Measurements from ENCODE around the gene LCMT1. TPM values are rescaled to one million over a fixed set of nuclear protein-coding genes. Genes with fewer than 3 reads are reported as not detected.
"Not testable (repeated sequence)": the region's sequence is repeated elsewhere in the genome, so short reads cannot be mapped to it uniquely, and the experiment has no call there.

LCMT1 gene
- total and polyA plus RNA-seq, 3 donors from 2014 or later: 89.0 to 101 (median 89.1) TPM

DNA sequence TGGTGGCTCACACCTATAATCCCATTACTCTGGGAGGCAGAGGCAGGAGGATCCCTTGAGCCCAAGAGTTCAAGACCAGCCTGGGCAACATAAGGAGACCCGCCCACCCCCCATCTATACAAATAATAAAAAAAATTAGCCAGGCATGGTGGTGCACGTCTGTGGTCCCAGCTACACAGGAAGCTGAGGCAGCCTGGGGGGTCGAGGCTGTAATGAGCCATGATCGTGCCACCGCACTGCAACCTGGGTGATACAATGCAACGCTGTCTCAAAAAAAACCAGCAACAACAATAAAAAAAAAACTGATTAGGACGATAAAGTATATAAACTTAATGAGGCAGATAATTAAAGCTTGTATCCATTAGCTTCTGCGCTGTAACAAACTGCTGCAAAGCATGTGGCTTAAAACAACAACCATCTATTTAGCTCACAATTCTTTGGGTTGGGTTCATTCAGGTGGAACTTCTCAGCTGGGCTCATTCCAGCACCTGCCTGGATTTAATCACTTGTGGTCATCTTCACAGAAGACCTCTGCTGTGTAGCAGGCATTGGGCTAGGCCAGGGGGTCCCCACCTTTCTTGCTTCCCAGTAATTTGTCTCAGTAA, 45.8 kb downstream of the LCMT1 start:
- intact Hi-C loops (cut with DNase I; ENCODE audit: low total_unique reads): no loop called here
- H3K4me1 ChIP-seq: peaks cover 55% of the 10 kb centered on the region
- no peak overlapping the region for H3K4me3 ChIP-seq
- no peaks in the 10 kb centered on the region for H3K27me3 ChIP-seq
- H3K27ac ChIP-seq: peak overlapping the region; percentile 73 to 82
- no peak for DNase-seq
- 54 to 55% methylated on average over 7 to 8 of the region's 8 CpGs for WGBS, 2 donors
- no peaks in the 10 kb centered on the region for H3K36me3 ChIP-seq (ENCODE audit: low read depth, missing control alignments)
- no peaks in the 10 kb centered on the region for H3K9me3 ChIP-seq
- no peak for TF ChIP-seq POLR2A (IDR thresholded peaks at IDR 0.05)
- TF ChIP-seq, protein P1, sequence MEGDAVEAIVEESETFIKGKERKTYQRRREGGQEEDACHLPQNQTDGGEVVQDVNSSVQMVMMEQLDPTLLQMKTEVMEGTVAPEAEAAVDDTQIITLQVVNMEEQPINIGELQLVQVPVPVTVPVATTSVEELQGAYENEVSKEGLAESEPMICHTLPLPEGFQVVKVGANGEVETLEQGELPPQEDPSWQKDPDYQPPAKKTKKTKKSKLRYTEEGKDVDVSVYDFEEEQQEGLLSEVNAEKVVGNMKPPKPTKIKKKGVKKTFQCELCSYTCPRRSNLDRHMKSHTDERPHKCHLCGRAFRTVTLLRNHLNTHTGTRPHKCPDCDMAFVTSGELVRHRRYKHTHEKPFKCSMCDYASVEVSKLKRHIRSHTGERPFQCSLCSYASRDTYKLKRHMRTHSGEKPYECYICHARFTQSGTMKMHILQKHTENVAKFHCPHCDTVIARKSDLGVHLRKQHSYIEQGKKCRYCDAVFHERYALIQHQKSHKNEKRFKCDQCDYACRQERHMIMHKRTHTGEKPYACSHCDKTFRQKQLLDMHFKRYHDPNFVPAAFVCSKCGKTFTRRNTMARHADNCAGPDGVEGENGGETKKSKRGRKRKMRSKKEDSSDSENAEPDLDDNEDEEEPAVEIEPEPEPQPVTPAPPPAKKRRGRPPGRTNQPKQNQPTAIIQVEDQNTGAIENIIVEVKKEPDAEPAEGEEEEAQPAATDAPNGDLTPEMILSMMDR (IDR thresholded peaks at IDR 0.05): no peak

DNA sequence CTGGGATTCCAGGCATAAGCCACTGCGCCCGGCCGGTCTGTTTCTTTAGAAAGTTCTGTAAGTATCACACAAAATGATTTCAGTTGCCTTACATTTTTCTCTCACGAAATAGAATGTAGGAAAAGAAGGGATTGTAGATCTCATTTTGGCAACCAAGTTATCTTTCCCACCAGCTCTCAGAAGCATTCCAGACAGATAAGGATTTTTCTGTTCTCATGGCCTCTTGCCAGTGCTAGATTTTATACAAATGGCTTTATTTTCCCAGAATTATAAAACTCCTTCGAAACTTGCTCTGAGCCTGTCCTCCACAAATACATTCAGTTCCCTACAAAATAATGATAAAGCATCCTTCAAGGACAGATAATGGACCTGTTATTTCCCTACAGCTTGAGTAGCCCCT, 46.9 kb downstream of the LCMT1 start:
- H3K27ac ChIP-seq: peak overlapping the region; percentile 73 to 82
- H3K36me3 ChIP-seq (ENCODE audit: low read depth, missing control alignments): no peaks in the 10 kb centered on the region
- DNase-seq: no peak
- WGBS, 2 donors: 25 to 35% methylated on average over 5 of the region's 5 CpGs
- H3K27me3 ChIP-seq: no peaks in the 10 kb centered on the region
- intact Hi-C loops (cut with DNase I; ENCODE audit: low total_unique reads): no loop called here
- no peaks in the 10 kb centered on the region for H3K9me3 ChIP-seq
- no peak overlapping the region for H3K4me3 ChIP-seq
- TF ChIP-seq, protein P1 (IDR thresholded peaks at IDR 0.05): no peak
- TF ChIP-seq POLR2A (IDR thresholded peaks at IDR 0.05): no peak
- H3K4me1 ChIP-seq: peaks cover 50% of the 10 kb centered on the region

DNA sequence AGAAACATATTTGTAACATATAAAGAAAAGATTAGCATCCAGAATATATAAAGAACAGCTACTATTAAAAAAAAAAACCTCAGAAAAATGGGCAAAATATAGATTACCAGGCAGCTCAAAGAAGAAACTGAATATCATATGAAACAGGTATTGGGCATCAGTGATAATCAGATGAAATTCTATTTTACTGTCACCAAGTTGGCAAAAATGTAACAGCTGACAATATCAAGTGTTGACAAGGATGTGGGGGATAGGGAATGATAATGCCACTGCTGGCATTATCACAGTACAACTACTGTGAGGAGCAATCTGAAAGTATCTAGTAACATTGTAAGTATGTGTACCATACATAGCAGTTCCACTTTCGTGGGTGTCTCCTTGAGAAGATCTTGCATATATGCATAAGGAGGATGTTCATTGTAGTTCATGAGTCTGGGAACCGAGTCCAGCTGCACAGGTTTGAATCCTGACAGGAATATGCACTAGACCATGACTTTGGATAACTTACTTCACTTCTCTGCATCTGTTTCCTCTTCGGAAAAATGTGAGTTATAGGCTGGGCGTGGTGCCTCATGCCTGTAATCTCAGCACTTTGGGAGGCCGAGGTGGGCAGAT, 50.3 kb downstream of the LCMT1 start:
- Histone ChIP-seq H3K4me3 (no peak overlapping the region), H3K9me3 (no peaks in the 10 kb centered on the region), H3K27ac (no peak overlapping the region), H3K27me3 (no peaks in the 10 kb centered on the region), H3K36me3 (ENCODE audit: low read depth, missing control alignments) (no peaks in the 10 kb centered on the region), H3K4me1 (peaks cover 31% of the 10 kb centered on the region)
- 90 to 97% methylated on average over 5 of the region's 5 CpGs for WGBS, 2 donors
- TF ChIP-seq POLR2A (IDR thresholded peaks at IDR 0.05): no peak
- TF ChIP-seq, protein P1 (IDR thresholded peaks at IDR 0.05): no peak
- intact Hi-C loops (cut with DNase I; ENCODE audit: low total_unique reads): no loop called here
- no peak for DNase-seq

DNA sequence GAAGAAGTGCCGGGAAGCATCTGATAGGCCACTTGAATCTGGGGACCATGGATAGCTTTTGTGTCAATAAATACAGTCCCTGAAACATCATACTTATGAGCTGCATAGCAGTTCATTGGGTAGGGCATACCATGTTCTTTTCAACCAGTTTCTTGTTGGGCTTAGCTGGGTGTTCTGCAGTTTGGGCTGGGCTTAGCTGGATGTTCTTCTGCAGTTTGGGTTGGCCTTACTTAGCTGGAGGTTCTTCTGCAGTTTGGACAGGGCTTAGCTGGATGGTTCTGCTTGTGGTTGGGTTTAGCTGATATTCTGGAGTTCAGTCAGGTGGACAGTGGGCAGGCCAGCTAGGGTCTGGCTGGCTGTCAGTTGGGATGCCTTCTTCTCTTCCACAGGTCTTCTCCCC, 52.1 kb downstream of the LCMT1 start:
- WGBS, 2 donors: 95 to 97% methylated on average over 1 of the region's 1 CpG
- Histone ChIP-seq H3K4me3 (no peak overlapping the region), H3K9me3 (no peaks in the 10 kb centered on the region), H3K36me3 (ENCODE audit: low read depth, missing control alignments) (no peaks in the 10 kb centered on the region), H3K27me3 (no peaks in the 10 kb centered on the region), H3K27ac (no peak overlapping the region), H3K4me1 (peaks cover 13% of the 10 kb centered on the region)
- no peak for TF ChIP-seq POLR2A (IDR thresholded peaks at IDR 0.05)
- TF ChIP-seq, protein P1 (IDR thresholded peaks at IDR 0.05): no peak
- intact Hi-C loops (cut with DNase I; ENCODE audit: low total_unique reads): no loop called here
- no peak for DNase-seq

DNA sequence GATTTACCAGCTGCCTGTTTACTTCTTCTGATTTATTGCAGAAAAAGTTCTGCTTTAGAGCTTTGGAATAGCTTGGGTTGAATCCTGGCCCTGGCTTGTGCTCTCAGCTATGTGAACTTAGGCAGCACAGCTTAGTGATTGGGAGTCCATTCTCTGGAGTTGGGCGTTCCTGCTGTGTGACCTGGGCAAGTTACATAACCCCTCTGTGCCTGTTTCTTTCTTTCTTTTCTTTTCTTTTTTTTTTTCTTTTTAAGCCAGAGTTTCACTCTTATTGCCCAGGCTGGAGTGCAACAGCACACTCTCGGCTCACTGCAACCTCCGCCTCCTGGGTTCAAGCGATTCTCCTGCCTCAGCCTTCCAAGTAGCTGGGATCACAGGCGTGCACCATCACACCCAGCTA, 53.7 kb downstream of the LCMT1 start:
- WGBS, 2 donors: 75 to 79% methylated on average over 5 of the region's 5 CpGs
- Histone ChIP-seq H3K4me3 (no peak overlapping the region), H3K27ac (no peak overlapping the region), H3K9me3 (no peaks in the 10 kb centered on the region), H3K27me3 (no peaks in the 10 kb centered on the region), H3K36me3 (ENCODE audit: low read depth, missing control alignments) (no peaks in the 10 kb centered on the region), H3K4me1 (no peaks in the 10 kb centered on the region)
- intact Hi-C loops (cut with DNase I; ENCODE audit: low total_unique reads): no loop called here
- no peak for DNase-seq
- TF ChIP-seq, protein P1 (IDR thresholded peaks at IDR 0.05): no peak
- TF ChIP-seq POLR2A (IDR thresholded peaks at IDR 0.05): no peak

DNA sequence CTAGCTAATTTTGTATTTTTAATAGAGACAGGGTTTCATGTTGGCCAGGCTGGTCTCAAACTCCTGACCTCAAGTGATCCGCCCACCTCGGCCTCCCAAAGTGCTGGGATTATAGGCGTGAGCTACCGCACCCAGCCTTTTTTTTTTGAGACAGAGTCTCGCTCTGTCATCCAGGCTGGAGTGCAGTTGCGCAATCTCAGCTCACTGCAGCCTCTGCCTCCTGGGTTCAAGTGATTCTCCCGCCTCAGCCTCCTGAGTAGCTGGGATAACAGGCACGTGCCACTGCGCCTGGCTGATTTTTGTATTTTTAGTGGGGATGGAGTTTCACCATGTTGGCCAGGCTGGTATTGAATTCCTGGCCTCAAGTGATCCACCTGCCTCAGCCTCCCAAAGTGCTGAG, 56.4 kb downstream of the LCMT1 start:
- H3K9me3 ChIP-seq; H3K27ac ChIP-seq; DNase-seq; H3K4me3 ChIP-seq; intact Hi-C loops (cut with DNase I; ENCODE audit: low total_unique reads); H3K36me3 ChIP-seq (ENCODE audit: low read depth, missing control alignments); H3K4me1 ChIP-seq; H3K27me3 ChIP-seq: not testable (repeated sequence)
- 92 to 93% methylated on average over 9 of the region's 9 CpGs for WGBS, 2 donors

All from testis (tissue), 3 donors.